ENCODE measurements around the gene TECPR1. TPM values are rescaled to one million over a fixed set of nuclear protein-coding genes. Genes with fewer than 3 reads are reported as not detected.

The TECPR1 gene
- total RNA-seq, 1 donor, result 21.6 TPM

DNA sequence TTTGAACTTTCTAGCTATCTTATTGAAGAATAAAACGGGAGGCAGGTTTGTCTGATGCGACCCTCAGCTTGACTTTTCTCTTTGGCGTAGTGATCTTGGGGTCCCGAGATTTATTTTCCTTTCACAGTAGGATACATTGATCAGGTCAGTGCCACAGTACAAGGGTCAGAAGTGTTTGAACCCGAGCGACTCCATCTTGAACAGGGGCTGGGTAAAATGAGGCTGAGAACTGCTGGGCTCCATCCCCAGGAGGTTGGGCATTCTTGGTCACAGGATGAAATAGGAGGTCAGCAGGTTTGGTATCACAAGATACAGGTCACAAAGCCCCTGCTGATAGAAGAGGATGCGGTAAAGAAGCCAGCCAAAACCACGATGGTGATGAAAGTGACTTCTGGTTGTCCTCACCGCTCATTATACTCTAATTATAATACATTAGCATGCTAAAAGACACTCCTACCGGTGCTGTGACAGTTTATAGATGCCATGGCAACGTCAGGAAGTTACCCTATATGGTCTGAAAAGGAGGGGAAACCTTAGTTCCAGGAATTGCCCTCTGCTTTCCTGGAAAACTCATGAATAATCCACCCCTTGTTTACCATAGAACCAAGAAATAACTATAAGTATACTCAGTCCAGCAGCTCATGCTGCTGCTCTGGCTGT, 3.0 kb upstream of the TECPR1 start:
- H3K4me3 ChIP-seq (ENCODE audit: low read depth, low read length), result no peak overlapping the region
- TF ChIP-seq, protein P1, sequence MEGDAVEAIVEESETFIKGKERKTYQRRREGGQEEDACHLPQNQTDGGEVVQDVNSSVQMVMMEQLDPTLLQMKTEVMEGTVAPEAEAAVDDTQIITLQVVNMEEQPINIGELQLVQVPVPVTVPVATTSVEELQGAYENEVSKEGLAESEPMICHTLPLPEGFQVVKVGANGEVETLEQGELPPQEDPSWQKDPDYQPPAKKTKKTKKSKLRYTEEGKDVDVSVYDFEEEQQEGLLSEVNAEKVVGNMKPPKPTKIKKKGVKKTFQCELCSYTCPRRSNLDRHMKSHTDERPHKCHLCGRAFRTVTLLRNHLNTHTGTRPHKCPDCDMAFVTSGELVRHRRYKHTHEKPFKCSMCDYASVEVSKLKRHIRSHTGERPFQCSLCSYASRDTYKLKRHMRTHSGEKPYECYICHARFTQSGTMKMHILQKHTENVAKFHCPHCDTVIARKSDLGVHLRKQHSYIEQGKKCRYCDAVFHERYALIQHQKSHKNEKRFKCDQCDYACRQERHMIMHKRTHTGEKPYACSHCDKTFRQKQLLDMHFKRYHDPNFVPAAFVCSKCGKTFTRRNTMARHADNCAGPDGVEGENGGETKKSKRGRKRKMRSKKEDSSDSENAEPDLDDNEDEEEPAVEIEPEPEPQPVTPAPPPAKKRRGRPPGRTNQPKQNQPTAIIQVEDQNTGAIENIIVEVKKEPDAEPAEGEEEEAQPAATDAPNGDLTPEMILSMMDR (IDR thresholded peaks at IDR 0.05; ENCODE audit: insufficient read depth, low read depth, low read length), result no peak
- DNase-seq (ENCODE audit: low read depth), result no peak

DNA sequence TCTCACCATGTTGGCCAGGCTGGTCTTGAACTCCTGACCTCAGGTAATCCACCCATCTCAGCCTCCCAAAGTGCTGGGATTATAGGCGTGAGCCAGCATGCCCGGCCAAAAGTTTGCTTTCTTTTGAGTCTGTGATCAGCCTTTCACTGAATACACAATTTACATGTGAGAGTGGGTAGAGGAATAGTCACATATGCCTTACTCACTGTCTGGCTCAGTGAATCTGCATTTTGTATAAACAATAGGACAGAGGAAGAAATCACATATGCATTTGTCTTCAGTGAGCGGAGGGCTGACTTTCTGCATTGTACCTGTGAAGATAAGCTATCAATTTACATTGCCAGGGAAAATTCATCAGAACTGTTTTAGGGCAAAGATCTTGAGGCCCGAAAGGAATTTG, 2.5 kb upstream of the TECPR1 start:
- no peak for DNase-seq (ENCODE audit: low read depth)
- TF ChIP-seq, protein P1 (IDR thresholded peaks at IDR 0.05; ENCODE audit: insufficient read depth, low read depth, low read length), result no peak
- H3K4me3 ChIP-seq (ENCODE audit: low read depth, low read length), result no peak overlapping the region

DNA sequence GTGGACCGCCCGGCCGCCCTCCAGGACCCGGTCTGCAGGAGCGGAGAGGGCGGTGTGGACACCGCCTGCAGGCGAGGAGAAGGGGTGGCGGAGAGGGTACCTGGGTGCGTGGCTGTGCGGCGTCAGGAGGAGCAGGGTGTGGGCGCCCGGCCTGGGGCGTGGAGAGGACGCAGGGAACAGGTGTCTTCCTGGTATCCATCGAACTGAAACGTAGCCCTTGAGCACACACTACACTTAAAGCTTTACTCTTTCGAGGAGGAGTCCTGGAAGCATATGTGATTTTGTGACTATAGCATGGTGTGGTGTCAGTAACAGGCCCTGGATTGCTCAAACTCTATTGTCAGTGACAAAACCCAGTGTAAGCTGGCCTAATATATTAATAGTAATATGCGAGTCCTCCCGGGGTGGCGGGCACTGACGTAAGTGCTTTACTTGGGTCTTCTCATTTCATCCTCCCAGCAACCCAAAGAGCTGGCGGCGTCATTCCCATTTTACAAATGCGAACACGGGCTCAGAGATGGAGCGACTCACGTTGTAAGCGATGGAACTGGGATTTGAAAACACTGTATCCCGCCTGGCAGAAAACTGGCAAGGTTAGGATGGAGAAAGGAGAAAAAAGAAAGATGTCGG, 508 bp upstream of the TECPR1 start:
- DNase-seq (ENCODE audit: low read depth), result peak; percentile 26
- TF ChIP-seq, protein P1 (IDR thresholded peaks at IDR 0.05; ENCODE audit: insufficient read depth, low read depth, low read length), result no peak
- peak overlapping the region; percentile 89 for H3K4me3 ChIP-seq (ENCODE audit: low read depth, low read length)

DNA sequence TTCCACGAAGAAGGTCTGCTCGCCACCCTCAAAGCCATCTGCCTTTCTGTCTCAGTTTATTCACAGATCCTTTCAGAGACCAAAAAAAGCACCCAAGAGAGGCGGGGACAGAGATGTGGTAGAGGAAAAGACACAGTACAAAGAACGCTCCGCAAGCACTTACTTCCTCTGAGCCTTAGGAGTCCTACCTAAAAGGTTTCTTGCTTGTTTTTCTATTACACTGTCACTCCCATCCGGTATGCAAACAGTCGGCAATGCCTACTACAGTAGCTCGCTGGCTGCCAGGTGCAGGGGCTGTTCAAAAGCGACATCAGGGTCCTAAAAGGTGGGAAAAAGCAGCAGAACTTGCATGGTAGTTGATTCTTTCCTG, 816 bp downstream of the TECPR1 start:
- TF ChIP-seq, protein P1 (IDR thresholded peaks at IDR 0.05; ENCODE audit: insufficient read depth, low read depth, low read length), result no peak
- no peak for DNase-seq (ENCODE audit: low read depth)
- H3K4me3 ChIP-seq (ENCODE audit: low read depth, low read length), result peak overlapping the region; percentile 89

DNA sequence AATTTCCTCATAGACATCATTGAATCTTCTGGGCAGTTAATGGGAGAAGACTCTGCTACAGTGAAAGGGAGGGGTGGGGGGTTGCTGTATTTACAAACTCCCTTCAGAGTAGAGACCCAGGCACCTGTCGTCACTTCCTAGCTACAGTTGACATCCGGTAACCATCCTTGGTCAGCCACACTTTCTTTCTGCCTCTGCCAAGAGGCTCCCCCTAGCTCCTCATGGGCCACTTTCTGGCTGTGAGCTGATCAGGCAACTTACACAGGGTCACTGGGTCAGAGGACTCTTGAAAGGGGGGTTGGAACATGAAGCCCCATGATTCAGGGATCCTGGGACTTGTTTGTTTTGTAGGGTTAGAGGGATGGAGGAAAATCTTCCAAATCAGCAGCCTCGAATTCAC, 1.2 kb downstream of the TECPR1 start:
- no peak overlapping the region for H3K4me3 ChIP-seq (ENCODE audit: low read depth, low read length)
- DNase-seq (ENCODE audit: low read depth), result no peak

DNA sequence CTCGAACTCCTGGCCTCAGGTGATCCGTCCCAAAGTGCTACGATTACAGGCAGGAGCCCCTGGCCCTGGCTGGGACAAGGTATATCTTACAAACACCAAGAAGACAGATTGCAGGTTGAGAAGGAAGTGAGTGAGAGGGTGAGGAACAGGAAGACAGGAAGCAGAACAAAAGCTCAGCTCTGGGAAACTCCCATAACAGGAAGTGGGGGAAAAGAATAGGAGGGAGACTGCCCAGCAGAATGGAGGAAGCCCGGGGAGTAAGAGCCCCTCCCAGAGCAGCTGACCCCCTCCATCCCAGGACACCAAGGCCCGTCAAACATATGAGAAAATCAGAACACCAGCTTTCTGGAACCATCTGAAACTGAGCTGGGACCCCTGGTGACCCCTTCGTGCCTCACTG, 2.9 kb downstream of the TECPR1 start:
- H3K4me3 ChIP-seq (ENCODE audit: low read depth, low read length), result no peak overlapping the region
- TF ChIP-seq, protein P1 (IDR thresholded peaks at IDR 0.05; ENCODE audit: insufficient read depth, low read depth, low read length), result no peak
- DNase-seq (ENCODE audit: low read depth), result no peak

More for the DNA sequence above, 1.2 kb downstream of the TECPR1 start:
- TF ChIP-seq, protein P1 (IDR thresholded peaks at IDR 0.05; ENCODE audit: insufficient read depth, low read depth, low read length), result no peak
